ENCODE results near the gene LRRC8E. TPM values are rescaled to one million over a fixed set of nuclear protein-coding genes. Genes with fewer than 3 reads are reported as not detected.

Gene LRRC8E
- total RNA-seq, 1 experiment from 2014 or later, result 3.0 TPM

DNA sequence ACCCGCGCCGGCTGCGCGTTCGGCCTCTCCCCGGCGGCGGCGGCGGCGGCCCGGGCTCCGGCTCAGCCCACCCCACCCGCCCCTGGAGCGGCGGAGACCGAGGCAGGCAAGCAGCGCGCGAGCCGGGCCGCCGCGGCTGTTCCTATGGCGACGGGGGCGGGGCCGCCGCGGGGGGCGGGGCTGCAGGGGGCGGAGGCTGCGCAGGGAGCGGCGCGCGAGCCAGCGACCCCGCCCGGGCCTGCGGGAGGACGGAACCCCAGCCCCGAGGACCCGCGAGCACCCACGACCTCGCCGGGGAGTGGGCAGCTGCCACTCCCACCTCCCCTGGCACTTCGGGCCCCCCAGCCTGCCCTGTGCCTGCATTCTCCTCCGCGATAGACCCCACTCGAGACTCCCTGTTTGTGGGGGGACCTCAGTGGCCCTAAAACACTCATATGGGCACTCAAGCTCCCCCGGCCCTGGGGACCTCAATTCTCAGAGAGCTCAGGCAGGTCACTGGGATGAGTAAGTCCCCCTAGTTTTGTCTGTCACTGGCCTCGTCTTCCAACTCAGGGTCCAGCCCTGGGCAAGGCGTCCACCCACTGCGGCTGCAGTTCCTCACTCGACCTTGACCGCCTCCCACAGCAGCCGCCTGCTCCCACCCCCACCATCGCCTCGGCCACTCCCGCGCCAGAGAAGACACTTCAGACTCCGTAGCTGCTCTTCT lies 37.9 kb downstream of the LRRC8E start, which contains the start of gene CTXN1:
TSS of gene CTXN1 (minus strand) at position 115 of the 706 bp plus-strand sequence. CDS start 597 bp downstream, outside the sequence.
- H3K4me1 Mint-ChIP-seq, result peaks cover 4% of the 10 kb centered on the region; the same call in 1 of the 2 replicates
- no peak within 1 kb of the TSS; the same call in 1 of the 2 replicates for H3K27ac Mint-ChIP-seq
- ATAC-seq (peak; percentile 7), DNase-seq (ENCODE audit: low spot score) (peak; percentile 80)
- CTCF ChIA-PET, result interaction anchor here (0.7 to 2.2 kb wide), 4 partner anchors 8 to 73 kb away, joined by 3 to 14 read pairs (median 6); partner anchors contain the start of gene TIMM44
- H3K36me3 Mint-ChIP-seq, result peaks cover 4% of the 10 kb centered on the region
- POLR2A ChIA-PET, result interaction anchor here (0.6 to 2.0 kb wide), 3 partner anchors 17 to 91 kb away, joined by 3 to 8 read pairs (median 4); partner anchors contain the start of gene TIMM44
- peak within 1 kb of the TSS; percentile 79 for H3K4me3 Mint-ChIP-seq
- no peaks in the 10 kb centered on the region for H3K27me3 Mint-ChIP-seq (ENCODE audit: low read depth)
- no peaks in the 10 kb centered on the region for H3K9me3 Mint-ChIP-seq
- TF ChIP-seq ZNF232 (CRISPR knock-in tag; IDR thresholded peaks at IDR 0.05), result 0 out of 2 replicates have a peak, but pooled peaks have one; percentile 17
- TF ChIP-seq PRRX2 (CRISPR knock-in tag; IDR thresholded peaks at IDR 0.05), result peak; percentile 73; the same call in 1 of the 2 replicates
- TF ChIP-seq RELA (CRISPR knock-in tag; IDR thresholded peaks at IDR 0.05; ENCODE audit: borderline replicate concordance), result no peak
- TF ChIP-seq, protein P1, sequence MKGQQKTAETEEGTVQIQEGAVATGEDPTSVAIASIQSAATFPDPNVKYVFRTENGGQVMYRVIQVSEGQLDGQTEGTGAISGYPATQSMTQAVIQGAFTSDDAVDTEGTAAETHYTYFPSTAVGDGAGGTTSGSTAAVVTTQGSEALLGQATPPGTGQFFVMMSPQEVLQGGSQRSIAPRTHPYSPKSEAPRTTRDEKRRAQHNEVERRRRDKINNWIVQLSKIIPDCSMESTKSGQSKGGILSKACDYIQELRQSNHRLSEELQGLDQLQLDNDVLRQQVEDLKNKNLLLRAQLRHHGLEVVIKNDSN (CRISPR knock-in tag; IDR thresholded peaks at IDR 0.05), result no peak
- TF ChIP-seq ZNF416 (CRISPR knock-in tag; IDR thresholded peaks at IDR 0.05), result peak; percentile 85
- TF ChIP-seq, protein P2, sequence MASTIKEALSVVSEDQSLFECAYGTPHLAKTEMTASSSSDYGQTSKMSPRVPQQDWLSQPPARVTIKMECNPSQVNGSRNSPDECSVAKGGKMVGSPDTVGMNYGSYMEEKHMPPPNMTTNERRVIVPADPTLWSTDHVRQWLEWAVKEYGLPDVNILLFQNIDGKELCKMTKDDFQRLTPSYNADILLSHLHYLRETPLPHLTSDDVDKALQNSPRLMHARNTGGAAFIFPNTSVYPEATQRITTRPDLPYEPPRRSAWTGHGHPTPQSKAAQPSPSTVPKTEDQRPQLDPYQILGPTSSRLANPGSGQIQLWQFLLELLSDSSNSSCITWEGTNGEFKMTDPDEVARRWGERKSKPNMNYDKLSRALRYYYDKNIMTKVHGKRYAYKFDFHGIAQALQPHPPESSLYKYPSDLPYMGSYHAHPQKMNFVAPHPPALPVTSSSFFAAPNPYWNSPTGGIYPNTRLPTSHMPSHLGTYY (CRISPR knock-in tag; IDR thresholded peaks at IDR 0.05), result peak; percentile 60; the same call in 1 of the 2 replicates
- TF ChIP-seq, protein P3, sequence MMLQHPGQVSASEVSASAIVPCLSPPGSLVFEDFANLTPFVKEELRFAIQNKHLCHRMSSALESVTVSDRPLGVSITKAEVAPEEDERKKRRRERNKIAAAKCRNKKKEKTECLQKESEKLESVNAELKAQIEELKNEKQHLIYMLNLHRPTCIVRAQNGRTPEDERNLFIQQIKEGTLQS (CRISPR knock-in tag; conservative IDR thresholded peaks at IDR 0.05), result no peak
- TF ChIP-seq, protein P4, sequence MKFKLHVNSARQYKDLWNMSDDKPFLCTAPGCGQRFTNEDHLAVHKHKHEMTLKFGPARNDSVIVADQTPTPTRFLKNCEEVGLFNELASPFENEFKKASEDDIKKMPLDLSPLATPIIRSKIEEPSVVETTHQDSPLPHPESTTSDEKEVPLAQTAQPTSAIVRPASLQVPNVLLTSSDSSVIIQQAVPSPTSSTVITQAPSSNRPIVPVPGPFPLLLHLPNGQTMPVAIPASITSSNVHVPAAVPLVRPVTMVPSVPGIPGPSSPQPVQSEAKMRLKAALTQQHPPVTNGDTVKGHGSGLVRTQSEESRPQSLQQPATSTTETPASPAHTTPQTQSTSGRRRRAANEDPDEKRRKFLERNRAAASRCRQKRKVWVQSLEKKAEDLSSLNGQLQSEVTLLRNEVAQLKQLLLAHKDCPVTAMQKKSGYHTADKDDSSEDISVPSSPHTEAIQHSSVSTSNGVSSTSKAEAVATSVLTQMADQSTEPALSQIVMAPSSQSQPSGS (CRISPR knock-in tag; IDR thresholded peaks at IDR 0.05; ENCODE audit: borderline replicate concordance, low read depth), result no peak
- peak; percentile 15; the same call in 1 of the 2 replicates for TF ChIP-seq NFATC4 (CRISPR knock-in tag; IDR thresholded peaks at IDR 0.05)
- no peak for TF ChIP-seq ZBTB21 (CRISPR knock-in tag; IDR thresholded peaks at IDR 0.05; ENCODE audit: borderline replicate concordance)
- no peak for TF ChIP-seq ZNF396 (CRISPR knock-in tag; IDR thresholded peaks at IDR 0.05; ENCODE audit: borderline replicate concordance)
- TF ChIP-seq SOX15 (CRISPR knock-in tag; IDR thresholded peaks at IDR 0.05), result no peak
- TF ChIP-seq, protein P5, sequence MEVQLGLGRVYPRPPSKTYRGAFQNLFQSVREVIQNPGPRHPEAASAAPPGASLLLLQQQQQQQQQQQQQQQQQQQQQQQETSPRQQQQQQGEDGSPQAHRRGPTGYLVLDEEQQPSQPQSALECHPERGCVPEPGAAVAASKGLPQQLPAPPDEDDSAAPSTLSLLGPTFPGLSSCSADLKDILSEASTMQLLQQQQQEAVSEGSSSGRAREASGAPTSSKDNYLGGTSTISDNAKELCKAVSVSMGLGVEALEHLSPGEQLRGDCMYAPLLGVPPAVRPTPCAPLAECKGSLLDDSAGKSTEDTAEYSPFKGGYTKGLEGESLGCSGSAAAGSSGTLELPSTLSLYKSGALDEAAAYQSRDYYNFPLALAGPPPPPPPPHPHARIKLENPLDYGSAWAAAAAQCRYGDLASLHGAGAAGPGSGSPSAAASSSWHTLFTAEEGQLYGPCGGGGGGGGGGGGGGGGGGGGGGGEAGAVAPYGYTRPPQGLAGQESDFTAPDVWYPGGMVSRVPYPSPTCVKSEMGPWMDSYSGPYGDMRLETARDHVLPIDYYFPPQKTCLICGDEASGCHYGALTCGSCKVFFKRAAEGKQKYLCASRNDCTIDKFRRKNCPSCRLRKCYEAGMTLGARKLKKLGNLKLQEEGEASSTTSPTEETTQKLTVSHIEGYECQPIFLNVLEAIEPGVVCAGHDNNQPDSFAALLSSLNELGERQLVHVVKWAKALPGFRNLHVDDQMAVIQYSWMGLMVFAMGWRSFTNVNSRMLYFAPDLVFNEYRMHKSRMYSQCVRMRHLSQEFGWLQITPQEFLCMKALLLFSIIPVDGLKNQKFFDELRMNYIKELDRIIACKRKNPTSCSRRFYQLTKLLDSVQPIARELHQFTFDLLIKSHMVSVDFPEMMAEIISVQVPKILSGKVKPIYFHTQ (CRISPR knock-in tag; IDR thresholded peaks at IDR 0.05), result 0 out of 2 replicates have a peak, but pooled peaks have one; percentile 75
- TF ChIP-seq EMX1 (CRISPR knock-in tag; IDR thresholded peaks at IDR 0.05), result 0 out of 2 replicates have a peak, but pooled peaks have one; percentile 63
- no peak for TF ChIP-seq CREB1 (CRISPR knock-in tag; IDR thresholded peaks at IDR 0.05)
- TF ChIP-seq, protein P6, sequence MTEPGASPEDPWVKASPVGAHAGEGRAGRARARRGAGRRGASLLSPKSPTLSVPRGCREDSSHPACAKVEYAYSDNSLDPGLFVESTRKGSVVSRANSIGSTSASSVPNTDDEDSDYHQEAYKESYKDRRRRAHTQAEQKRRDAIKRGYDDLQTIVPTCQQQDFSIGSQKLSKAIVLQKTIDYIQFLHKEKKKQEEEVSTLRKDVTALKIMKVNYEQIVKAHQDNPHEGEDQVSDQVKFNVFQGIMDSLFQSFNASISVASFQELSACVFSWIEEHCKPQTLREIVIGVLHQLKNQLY (CRISPR knock-in tag; IDR thresholded peaks at IDR 0.05), result 0 out of 2 replicates have a peak, but pooled peaks have one; percentile 41
- TF ChIP-seq ZNF671 (CRISPR knock-in tag; IDR thresholded peaks at IDR 0.05), result peak; percentile 71; the same call in 1 of the 2 replicates

All from WTC11 (cell line).